Fibroblast of villous mesenchyme (primary cell): ENCODE results near the gene MAML1. TPM values are rescaled to one million over a fixed set of nuclear protein-coding genes. Genes with fewer than 3 reads are reported as not detected.

Experiments
- DNase-seq: peaks from one replicate; pipeline ENCODE4 v3.0.0-alpha.2; 2010; ENCODE audit warnings: low read depth
- H3K4me3 ChIP-seq: 2 replicates; pipeline ENCODE4 v1.5.1; 2011; ENCODE audit warnings: low read depth, mild to moderate bottlenecking, low read length
- CTCF ChIP-seq: IDR thresholded peaks from 2 replicates; pipeline ENCODE4 v1.5.1; 2012; ENCODE audit warnings: low read depth, mild to moderate bottlenecking, low read length; ENCODE audit not compliant: insufficient read depth
- total RNA-seq: library from RNA; depleted of rRNA; stranded (reverse); fragments of >200 nt; gene quantifications from 2 replicates; pipeline ENCODE4 v1.2.3, GENCODE V29; 2012

Gene MAML1
- total RNA-seq, 1 donor: 12.1 TPM

DNA sequence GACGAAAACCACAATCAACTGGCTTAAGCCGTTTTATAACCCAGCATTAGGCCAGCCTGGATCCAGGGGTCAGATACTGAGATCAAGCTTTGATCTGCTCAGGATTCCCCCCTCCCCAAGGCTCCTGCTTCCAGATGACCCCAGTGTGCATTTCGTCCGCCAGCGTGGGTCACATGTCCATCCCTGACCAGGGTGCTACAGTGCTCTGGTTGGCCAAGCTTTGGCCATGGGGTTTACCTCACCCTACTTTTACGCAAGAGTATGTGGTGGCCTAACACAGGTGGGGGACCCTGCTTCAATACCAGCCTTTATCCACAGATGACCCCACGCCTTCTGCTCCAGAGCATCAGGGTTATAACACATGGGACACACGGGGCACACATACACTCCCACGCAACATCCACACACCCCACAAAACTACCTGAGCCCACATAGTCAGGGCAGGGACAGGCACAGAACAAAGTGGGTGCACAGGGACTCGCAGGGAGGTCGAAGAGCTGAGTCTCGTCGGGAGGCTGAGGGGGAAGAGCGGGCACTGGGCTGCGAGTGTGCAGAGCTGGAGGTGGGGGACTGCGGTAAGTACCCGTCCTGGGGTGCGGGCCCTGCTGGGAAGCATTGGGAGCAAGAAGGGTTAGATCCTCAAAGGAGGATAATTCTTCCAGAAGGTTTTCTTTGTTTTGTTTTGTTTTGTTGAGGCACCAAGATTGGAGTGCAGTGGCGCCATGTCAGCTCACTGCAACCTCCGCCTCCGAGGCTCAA is 83.0 kb downstream of the MAML1 start:
- no peak overlapping the region for H3K4me3 ChIP-seq
- no peak for TF ChIP-seq CTCF
- no peak for DNase-seq

- DNase-seq: no peak
- peak overlapping the region; percentile 47 for H3K4me3 ChIP-seq
- no peak for TF ChIP-seq CTCF
These were observed 83.8 kb downstream of the MAML1 start for GRCh38 chr5:179816401-179816795.

DNA sequence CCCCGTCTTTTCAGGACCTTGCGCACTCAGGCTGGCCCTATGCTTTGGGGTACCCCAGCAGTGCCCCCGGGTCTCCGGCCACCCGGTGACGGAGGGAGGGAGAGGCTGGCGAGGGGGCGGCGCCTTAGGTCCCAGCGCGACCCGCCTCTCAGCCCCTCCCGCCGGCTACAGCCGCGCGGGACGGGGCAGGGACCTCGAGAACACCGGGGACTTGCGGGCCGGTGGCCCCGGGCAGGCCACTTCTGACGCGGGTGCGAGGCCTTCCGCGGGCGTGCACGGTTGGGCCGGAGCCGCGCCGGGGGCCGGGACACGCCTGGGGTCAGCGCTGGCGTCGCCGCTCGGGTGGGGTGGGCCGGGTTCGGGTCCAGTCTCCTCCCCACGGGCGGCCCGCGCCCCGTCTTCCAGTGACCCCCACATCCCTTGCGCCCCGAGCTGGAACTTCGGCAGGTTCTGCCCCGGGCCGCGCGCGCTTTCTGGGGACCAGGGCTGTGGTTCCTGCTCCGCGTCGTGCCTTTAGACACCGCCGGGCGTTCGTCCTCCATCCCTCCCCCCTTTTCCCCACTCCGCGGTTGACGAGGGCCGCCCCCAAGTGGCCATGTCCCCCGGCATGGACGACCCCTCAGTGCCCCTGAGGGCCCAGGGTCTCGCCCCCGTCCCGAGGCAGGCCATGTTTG is 84.3 kb downstream of the MAML1 start:
- DNase-seq: no peak
- TF ChIP-seq CTCF: no peak
- peak overlapping the region; percentile 47 for H3K4me3 ChIP-seq

GRCh38 chr5:179817470-179817840 is 84.8 kb downstream of the MAML1 start:
- no peak for TF ChIP-seq CTCF
- no peak for DNase-seq
- peak overlapping the region; percentile 47 for H3K4me3 ChIP-seq

DNA sequence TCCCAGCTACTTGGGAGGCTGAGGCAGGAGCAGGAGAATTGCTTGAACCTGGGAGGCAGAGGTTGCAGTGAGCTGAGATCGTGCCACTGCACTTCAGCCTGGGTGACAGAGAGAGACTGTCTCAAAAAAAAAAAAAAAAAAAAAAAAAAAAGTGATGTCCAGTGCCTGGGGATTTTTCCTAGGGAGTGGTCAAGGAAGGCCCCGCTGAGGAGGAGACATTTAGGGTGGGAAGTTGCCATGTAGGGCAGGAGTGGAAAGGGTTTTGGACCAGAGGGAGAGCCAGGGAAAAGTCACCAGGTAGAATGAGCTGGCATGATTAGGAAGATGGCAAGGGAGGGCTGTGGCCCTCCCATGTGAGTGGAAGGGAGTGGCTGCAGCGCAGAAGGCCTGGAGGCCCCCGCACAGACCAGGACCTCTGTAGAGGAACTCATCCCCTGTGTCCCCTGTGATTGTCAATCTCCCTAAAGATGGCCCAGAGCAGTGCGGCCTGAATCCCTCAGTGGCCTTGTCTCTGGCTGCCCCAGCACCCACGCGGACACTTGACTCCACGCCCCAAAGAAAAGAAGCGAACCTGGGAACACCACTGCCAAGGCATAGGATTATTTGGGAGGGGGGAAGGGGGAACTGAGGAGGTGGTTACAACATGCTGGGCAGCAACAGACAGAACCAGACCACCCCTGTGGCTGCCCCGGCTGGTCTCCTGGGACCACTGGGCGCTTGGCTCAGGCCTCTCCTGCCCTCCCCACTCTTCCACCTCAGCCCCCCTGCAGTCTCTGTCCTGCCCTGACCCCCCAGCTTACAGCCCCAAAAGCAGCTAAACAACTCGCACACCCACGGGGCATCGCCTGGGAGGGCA is 85.5 kb downstream of the MAML1 start:
- H3K4me3 ChIP-seq: peak overlapping the region; percentile 24
- no peak for DNase-seq
- TF ChIP-seq CTCF: no peak

GRCh38 chr5:179818746-179819295 is 86.2 kb downstream of the MAML1 start:
- H3K4me3 ChIP-seq: peak overlapping the region; percentile 24
- TF ChIP-seq CTCF: no peak
- peak; percentile 98 for DNase-seq
